Astrocyte (in vitro differentiated cells and primary cell): ENCODE data around the gene FIGN. TPM values are rescaled to one million over a fixed set of nuclear protein-coding genes. Genes with fewer than 3 reads are reported as not detected.

ENCODE experiments used
- DNase-seq: peaks from one replicate; pipeline ENCODE4 v3.0.0-alpha.2; 2010; ENCODE audit warnings: low read depth
- FAIRE-seq: peaks from 2 replicates; lab custom pipeline; 2011; peaks lifted over from hg19 to GRCh38; lab: Jason Lieb, UNC
- H2AFZ ChIP-seq: 2 replicates; pipeline ENCODE4 v1.6.0; 2012; ENCODE audit warnings: low read depth, low read length, inconsistent platforms
- H3K27ac ChIP-seq: 2 replicates; pipeline ENCODE4 v1.5.1; 2011; ENCODE audit warnings: low read depth, low read length, inconsistent platforms
- H3K27me3 ChIP-seq: 2 replicates; pipeline ENCODE4 v1.6.0; 2011; ENCODE audit warnings: low read length, inconsistent platforms; ENCODE audit not compliant: insufficient read depth
- H3K36me3 ChIP-seq: 2 replicates; pipeline ENCODE4 v1.5.1; 2011; ENCODE audit warnings: low read length, inconsistent platforms; ENCODE audit not compliant: insufficient read depth
- H3K4me1 ChIP-seq: 2 replicates; pipeline ENCODE4 v1.5.1; 2011; ENCODE audit warnings: low read length, inconsistent platforms; ENCODE audit not compliant: insufficient read depth
- H3K4me2 ChIP-seq: 2 replicates; pipeline ENCODE4 v1.6.0; 2012; ENCODE audit warnings: low read length, inconsistent platforms
- H3K4me3 ChIP-seq: 2 replicates; pipeline ENCODE4 v1.5.1; 2011; ENCODE audit warnings: low read depth, mild to moderate bottlenecking, low read length, inconsistent platforms; ENCODE audit not compliant: insufficient read depth
- H3K79me2 ChIP-seq: 2 replicates; pipeline ENCODE4 v1.6.0; 2012; ENCODE audit warnings: mild to moderate bottlenecking, low read length, inconsistent platforms; ENCODE audit not compliant: insufficient read depth
- H3K9ac ChIP-seq: 2 replicates; pipeline ENCODE4 v1.6.0; 2012; ENCODE audit warnings: mild to moderate bottlenecking, low read length, inconsistent platforms
- H3K9me3 ChIP-seq: 2 replicates; pipeline ENCODE4 v1.5.1; 2012; ENCODE audit warnings: low read depth, mild to moderate bottlenecking, low read length, inconsistent platforms; ENCODE audit not compliant: insufficient read depth
- H4K20me1 ChIP-seq: 2 replicates; pipeline ENCODE4 v1.6.0; 2012; ENCODE audit warnings: low read length, inconsistent platforms; ENCODE audit not compliant: insufficient read depth
- H3K27ac Mint-ChIP-seq: one replicate; pipeline ENCODE4 v1.8.0; 2021; ENCODE audit warnings: mild to moderate bottlenecking, mixed read lengths; ENCODE audit not compliant: unreplicated experiment
- H3K27me3 Mint-ChIP-seq: one replicate; pipeline ENCODE4 v1.8.0; 2021; ENCODE audit warnings: low read depth, mixed read lengths; ENCODE audit not compliant: unreplicated experiment
- H3K36me3 Mint-ChIP-seq: one replicate; pipeline ENCODE4 v1.8.0; 2021; ENCODE audit warnings: low read depth, mixed read lengths; ENCODE audit not compliant: unreplicated experiment
- H3K4me1 Mint-ChIP-seq: one replicate; pipeline ENCODE4 v1.8.0; 2021; ENCODE audit warnings: low read depth, mixed read lengths; ENCODE audit not compliant: unreplicated experiment
- H3K4me3 Mint-ChIP-seq: one replicate; pipeline ENCODE4 v1.8.0; 2021; ENCODE audit warnings: mild to moderate bottlenecking, moderate library complexity, mixed read lengths; ENCODE audit not compliant: unreplicated experiment
- H3K9me3 Mint-ChIP-seq: one replicate; pipeline ENCODE4 v1.8.0; 2021; ENCODE audit warnings: mild to moderate bottlenecking, mixed read lengths; ENCODE audit not compliant: unreplicated experiment
- EZH2 ChIP-seq: IDR thresholded peaks from 2 replicates; pipeline ENCODE4 v1.6.1; 2012; ENCODE audit warnings: mild to moderate bottlenecking, low read length, inconsistent platforms; ENCODE audit not compliant: insufficient read depth
- total RNA-seq: library from RNA; stranded (reverse); gene quantifications from 2 replicates; pipeline ENCODE4 v1.2.1, GENCODE V29; 2021
- TF ChIP-seq, protein P1 (sequence below): IDR thresholded peaks from 2 replicates; pipeline ENCODE4 v1.5.1; 2011; ENCODE audit warnings: low read depth, mild to moderate bottlenecking, inconsistent platforms, low read length, moderate library complexity; ENCODE audit not compliant: insufficient read depth

FIGN gene
- total RNA-seq, 1 donor from 2014 or later: 30.3 TPM

DNA sequence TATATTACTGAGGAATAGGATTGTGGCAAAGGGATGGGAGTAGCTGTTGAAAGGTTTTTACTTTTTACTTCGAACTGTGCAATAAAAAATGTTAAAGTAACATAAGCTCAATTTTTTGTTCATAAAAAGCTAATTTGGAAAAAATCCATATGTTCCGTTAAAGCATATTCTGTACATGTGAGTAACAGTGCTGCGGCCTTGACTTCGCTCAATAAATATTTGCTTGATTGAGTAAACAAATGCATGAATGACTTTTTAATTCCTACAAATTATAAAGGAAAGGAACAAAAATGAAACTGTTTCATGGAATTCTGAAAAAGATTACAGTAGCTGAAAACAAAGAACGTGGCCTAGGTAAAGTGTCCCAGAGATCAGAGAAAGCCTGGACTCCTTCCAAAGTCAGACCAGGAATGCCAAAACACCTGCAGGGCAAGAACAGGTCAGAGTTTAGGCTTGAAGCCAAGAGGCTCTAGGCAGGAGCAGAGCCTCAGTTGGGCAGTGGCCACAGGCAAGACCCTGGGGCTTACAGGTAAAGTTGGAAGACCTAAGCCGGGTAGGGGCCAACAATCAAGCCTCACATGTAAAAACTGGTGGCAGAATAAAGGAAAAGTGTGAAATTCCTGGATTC is 44.3 kb upstream of the FIGN start:
- no peaks in the 10 kb centered on the region for H3K9me3 ChIP-seq
- H3K79me2 ChIP-seq: no peaks in the 10 kb centered on the region
- no peak overlapping the region for H3K9ac ChIP-seq
- H2AFZ ChIP-seq: no peak overlapping the region
- DNase-seq (no peak), FAIRE-seq (no peak)
- H4K20me1 ChIP-seq: no peaks in the 10 kb centered on the region
- H3K4me1 ChIP-seq: peaks cover 19% of the 10 kb centered on the region
- H3K9me3 Mint-ChIP-seq: no peaks in the 10 kb centered on the region
- H3K27me3 ChIP-seq: no peaks in the 10 kb centered on the region
- H3K4me1 Mint-ChIP-seq: peaks cover 27% of the 10 kb centered on the region
- H3K27ac ChIP-seq: no peak overlapping the region
- no peak overlapping the region for H3K4me3 Mint-ChIP-seq
- H3K27me3 Mint-ChIP-seq: no peaks in the 10 kb centered on the region
- H3K27ac Mint-ChIP-seq: no peak overlapping the region
- no peak overlapping the region for H3K4me3 ChIP-seq
- TF ChIP-seq, protein P1, sequence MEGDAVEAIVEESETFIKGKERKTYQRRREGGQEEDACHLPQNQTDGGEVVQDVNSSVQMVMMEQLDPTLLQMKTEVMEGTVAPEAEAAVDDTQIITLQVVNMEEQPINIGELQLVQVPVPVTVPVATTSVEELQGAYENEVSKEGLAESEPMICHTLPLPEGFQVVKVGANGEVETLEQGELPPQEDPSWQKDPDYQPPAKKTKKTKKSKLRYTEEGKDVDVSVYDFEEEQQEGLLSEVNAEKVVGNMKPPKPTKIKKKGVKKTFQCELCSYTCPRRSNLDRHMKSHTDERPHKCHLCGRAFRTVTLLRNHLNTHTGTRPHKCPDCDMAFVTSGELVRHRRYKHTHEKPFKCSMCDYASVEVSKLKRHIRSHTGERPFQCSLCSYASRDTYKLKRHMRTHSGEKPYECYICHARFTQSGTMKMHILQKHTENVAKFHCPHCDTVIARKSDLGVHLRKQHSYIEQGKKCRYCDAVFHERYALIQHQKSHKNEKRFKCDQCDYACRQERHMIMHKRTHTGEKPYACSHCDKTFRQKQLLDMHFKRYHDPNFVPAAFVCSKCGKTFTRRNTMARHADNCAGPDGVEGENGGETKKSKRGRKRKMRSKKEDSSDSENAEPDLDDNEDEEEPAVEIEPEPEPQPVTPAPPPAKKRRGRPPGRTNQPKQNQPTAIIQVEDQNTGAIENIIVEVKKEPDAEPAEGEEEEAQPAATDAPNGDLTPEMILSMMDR: no peak
- TF ChIP-seq EZH2: no peak
- H3K36me3 Mint-ChIP-seq: no peaks in the 10 kb centered on the region
- H3K4me2 ChIP-seq: no peak overlapping the region
- H3K36me3 ChIP-seq: no peaks in the 10 kb centered on the region

DNA sequence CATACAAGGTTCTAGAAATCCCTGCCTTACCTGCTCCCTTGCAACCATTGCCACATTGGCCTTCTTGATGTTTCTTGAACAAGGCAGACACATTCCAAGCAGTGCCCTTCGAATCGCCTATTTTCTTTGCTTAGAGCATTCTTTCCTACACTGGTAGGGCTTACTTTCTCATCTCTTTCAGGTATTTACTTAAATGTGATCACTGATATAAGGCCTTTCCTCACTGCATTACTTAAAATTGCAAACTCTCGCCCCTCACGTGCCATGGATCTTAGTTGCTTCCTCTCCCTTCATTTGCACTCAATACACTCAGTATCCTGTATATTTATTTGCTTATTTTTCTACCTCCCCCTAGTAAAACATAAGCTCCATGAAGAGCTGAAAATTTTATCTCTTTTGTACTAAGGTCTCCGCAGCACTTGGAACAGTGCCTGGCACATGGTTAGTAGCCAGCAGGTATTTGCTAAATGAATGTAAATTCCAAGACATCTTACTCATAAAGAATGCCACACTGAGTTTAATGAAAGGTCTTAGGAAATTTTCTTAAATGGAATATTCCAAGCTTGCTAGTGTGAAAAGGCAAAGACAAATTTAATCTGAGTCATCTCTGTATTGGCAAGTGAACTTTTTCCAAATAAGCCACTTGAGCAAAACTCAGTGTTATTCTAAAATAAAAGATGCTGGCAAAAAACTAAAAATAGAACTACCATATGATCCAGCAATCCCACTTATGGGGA is 42.4 kb upstream of the FIGN start:
- no peak overlapping the region for H2AFZ ChIP-seq
- peak overlapping the region; percentile 17 for H3K27ac Mint-ChIP-seq

More for the DNA sequence above, 42.4 kb upstream of the FIGN start:
- DNase-seq: peak; percentile 98
- H3K9ac ChIP-seq: no peak overlapping the region
- peak overlapping the region; percentile 55 for H3K4me2 ChIP-seq
- H3K4me1 ChIP-seq: peaks cover 21% of the 10 kb centered on the region
- peaks cover 33% of the 10 kb centered on the region for H3K4me1 Mint-ChIP-seq
- H4K20me1 ChIP-seq: no peaks in the 10 kb centered on the region
- H3K9me3 ChIP-seq: no peaks in the 10 kb centered on the region
- no peaks in the 10 kb centered on the region for H3K36me3 ChIP-seq
- TF ChIP-seq, protein P1: no peak
- no peak for TF ChIP-seq EZH2
- H3K27ac ChIP-seq: peak overlapping the region; percentile 53
- H3K27me3 ChIP-seq: no peaks in the 10 kb centered on the region
- no peaks in the 10 kb centered on the region for H3K36me3 Mint-ChIP-seq
- H3K79me2 ChIP-seq: no peaks in the 10 kb centered on the region
- peak; percentile 74 for FAIRE-seq
- H3K9me3 Mint-ChIP-seq: no peaks in the 10 kb centered on the region
- H3K27me3 Mint-ChIP-seq: no peaks in the 10 kb centered on the region
- no peak overlapping the region for H3K4me3 Mint-ChIP-seq
- H3K4me3 ChIP-seq: no peak overlapping the region
